Colonic mucosa (tissue), 4 donors: ENCODE results near the gene RIN3. TPM values are rescaled to one million over a fixed set of nuclear protein-coding genes. Genes with fewer than 3 reads are reported as not detected.
A peak's percentile ranks its signal among the peaks of the same experiment; 100 is the strongest.

ENCODE experiments used
- DNase-seq: peaks from one replicate; pipeline ENCODE4 v3.0.0-alpha.2; 2020
- H3K27ac ChIP-seq: fragments of 200-600 bp; one replicate; pipeline ENCODE4 v1.8.0; 2021
- H3K27me3 ChIP-seq: fragments of 200-600 bp; one replicate; pipeline ENCODE4 v1.8.0; 2021
- H3K36me3 ChIP-seq: fragments of 200-600 bp; one replicate; pipeline ENCODE4 v1.8.0; 2021
- H3K4me1 ChIP-seq: fragments of 200-600 bp; one replicate; pipeline ENCODE4 v1.8.0; 2021; ENCODE audit warnings: mild to moderate bottlenecking
- H3K4me3 ChIP-seq: fragments of 200-600 bp; one replicate; pipeline ENCODE4 v1.8.0; 2021
- H3K9ac ChIP-seq, 2 donors: one replicate each; pipeline ENCODE4 v1.7.0; 2013; ENCODE audit warnings: control low read depth in 2 of 2, low read depth in 2 of 2, low read length in 2 of 2
- H3K9me3 ChIP-seq: fragments of 200-600 bp; one replicate; pipeline ENCODE4 v1.8.0; 2021
- intact Hi-C: fragments of 100-400 bp; cut with DNase I; formaldehyde crosslinking; loops from one replicate; pipeline ENCODE4 v1.14.1; 2022
- total RNA-seq, 2 donors: library from RNA; stranded (reverse); fragmentation: NEBNext Ultra II Directional in 1 of 2; extraction: Animal tissue kit (Norgen Biotek cat#: 25700) in 1 of 2; gene quantifications; one replicate each; pipeline ENCODE4 v1.2.1, GENCODE V29; 2021
- TF ChIP-seq, protein P1 (sequence below): fragments of 200-600 bp; IDR thresholded peaks from one replicate; pipeline ENCODE4 v1.8.0; 2022; ENCODE audit warnings: antibody characterized with exemption, mild to moderate bottlenecking
- donor health status: healthy.
- donor health status: DM: no; HTN: no; CAD: no.
- donor health status: DM: no; HTN: no; CAD: no.

Gene RIN3
- total RNA-seq, 2 donors from 2014 or later = 18.4 to 23.2 TPM

DNA sequence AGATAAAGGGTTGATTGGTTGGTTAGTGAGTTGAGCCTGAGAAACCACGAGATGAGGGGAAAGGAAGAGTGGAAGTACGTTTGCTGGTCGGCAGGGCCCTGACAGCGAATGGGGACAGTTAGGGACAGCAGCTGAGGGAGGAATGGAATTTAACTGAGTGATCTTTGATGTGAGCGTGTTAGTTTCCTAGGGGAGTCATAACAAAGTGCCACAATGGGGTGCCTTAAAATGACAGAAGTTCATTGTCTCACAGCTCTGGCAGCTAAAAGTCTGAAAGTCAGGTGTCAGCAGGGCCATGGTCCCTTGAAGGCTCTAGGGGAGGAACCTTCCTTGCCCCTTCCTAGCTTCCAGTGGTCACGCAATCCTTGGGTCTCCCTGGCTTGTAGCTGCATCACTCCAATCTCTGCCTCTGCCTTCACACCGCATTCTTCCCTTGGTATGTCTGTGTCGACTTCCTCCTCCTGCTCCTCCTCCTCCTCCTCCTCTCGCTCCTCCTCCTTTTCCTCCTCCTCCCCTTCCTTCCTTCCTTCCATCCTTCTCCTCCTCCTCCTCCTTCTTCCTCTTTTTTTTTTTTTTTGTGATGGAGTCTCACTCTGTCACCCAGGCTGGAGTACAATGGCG, 26.0 kb upstream of the RIN3 start:
- no peak overlapping the region for H3K27ac ChIP-seq

DNA sequence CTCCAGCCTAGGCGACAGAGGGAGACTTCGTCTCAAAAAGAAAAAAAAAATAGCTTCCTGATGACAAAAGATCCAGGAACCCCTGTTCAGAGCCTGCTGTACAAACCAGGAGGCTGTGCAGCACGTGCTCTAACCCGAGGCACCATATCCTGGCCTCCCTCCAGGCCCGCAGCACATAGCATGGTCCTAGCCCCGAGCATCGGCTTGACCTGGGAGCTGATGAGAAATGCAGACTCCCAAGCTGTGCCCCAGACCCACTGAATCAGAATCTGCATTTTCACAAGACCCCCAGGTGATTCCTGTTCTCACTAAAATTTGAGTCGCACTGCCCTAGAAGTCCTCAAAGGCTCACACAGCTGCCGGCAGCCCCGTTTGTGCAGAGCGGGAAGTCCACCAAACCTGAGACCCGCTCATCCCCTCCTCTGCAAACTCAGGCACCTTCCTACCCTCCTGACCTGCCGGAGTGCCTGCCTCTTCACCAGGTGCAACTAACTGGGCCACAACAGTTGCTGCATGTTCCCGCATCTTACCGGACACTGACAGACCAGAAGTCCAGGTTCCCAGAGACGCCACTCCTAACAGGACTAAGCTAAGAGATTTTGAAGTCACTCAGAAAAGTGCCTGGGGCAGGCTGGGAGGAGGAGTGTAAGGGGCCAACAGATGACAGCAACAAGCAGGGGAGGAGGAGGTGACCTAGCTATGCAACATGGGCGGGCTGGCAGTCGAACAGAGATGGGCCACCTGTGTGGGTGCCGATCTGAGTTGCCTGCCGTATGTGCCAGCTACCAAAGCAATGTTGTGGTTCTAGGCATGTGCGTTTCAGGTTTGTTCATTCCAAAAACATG, 24.0 kb upstream of the RIN3 start:
- intact Hi-C loops = no loop called here
- Histone ChIP-seq H3K36me3 (no peaks in the 10 kb centered on the region), H3K27me3 (no peaks in the 10 kb centered on the region), H3K4me3 (no peak overlapping the region), H3K9me3 (no peaks in the 10 kb centered on the region), H3K9ac (no peak overlapping the region), H3K27ac (no peak overlapping the region), H3K4me1 (no peaks in the 10 kb centered on the region)
- DNase-seq = peak; percentile 16
- TF ChIP-seq, protein P1, sequence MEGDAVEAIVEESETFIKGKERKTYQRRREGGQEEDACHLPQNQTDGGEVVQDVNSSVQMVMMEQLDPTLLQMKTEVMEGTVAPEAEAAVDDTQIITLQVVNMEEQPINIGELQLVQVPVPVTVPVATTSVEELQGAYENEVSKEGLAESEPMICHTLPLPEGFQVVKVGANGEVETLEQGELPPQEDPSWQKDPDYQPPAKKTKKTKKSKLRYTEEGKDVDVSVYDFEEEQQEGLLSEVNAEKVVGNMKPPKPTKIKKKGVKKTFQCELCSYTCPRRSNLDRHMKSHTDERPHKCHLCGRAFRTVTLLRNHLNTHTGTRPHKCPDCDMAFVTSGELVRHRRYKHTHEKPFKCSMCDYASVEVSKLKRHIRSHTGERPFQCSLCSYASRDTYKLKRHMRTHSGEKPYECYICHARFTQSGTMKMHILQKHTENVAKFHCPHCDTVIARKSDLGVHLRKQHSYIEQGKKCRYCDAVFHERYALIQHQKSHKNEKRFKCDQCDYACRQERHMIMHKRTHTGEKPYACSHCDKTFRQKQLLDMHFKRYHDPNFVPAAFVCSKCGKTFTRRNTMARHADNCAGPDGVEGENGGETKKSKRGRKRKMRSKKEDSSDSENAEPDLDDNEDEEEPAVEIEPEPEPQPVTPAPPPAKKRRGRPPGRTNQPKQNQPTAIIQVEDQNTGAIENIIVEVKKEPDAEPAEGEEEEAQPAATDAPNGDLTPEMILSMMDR = no peak

More for the DNA sequence above, 26.0 kb upstream of the RIN3 start:
- intact Hi-C loops = no loop called here
- no peak overlapping the region for H3K4me3 ChIP-seq
- peak; percentile 14 for DNase-seq
- no peaks in the 10 kb centered on the region for H3K27me3 ChIP-seq
- no peaks in the 10 kb centered on the region for H3K9me3 ChIP-seq
- no peaks in the 10 kb centered on the region for H3K36me3 ChIP-seq
- no peaks in the 10 kb centered on the region for H3K4me1 ChIP-seq
- no peak overlapping the region for H3K9ac ChIP-seq
- TF ChIP-seq, protein P1 = no peak

DNA sequence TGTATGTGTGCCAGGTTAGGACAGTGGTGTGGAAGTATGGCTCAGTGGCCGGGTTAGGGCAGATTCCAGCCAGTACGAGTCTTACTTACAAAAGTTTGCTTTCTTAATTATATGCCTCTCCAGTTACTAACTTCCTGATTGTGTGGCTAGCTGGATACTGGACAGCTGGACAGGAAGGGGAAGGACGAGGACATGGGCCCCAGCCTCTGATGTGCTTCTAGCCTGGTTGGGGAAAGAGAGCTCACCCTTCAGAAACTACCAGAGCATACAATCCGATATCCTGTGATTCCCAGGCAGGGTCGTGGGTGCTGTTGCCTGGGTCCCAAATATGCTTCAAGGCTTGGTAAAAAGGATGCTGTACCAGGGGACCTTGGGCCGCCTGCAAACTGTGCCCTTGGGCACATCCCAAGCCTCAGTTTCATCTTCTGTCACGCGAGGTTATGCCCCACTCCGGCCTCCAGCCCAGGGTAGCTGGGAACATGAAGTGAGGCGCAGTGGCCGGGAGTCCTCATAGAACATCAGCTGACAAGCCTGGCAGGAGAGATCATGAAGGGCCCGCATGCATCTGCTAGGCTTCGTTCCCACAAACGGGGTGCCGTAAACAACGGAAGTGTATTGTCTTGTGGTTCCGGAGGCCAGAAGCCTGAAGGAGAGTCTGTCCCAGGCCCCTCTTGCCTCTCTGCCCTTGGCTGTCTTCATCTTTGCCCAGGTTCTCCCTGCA, 23.2 kb upstream of the RIN3 start:
- Histone ChIP-seq H3K4me3 (no peak overlapping the region), H3K27ac (no peak overlapping the region), H3K4me1 (no peaks in the 10 kb centered on the region), H3K36me3 (no peaks in the 10 kb centered on the region), H3K9ac (no peak overlapping the region), H3K9me3 (no peaks in the 10 kb centered on the region), H3K27me3 (no peaks in the 10 kb centered on the region)
- TF ChIP-seq, protein P1 = no peak
- intact Hi-C loops = no loop called here
- peak; percentile 10 for DNase-seq

DNA sequence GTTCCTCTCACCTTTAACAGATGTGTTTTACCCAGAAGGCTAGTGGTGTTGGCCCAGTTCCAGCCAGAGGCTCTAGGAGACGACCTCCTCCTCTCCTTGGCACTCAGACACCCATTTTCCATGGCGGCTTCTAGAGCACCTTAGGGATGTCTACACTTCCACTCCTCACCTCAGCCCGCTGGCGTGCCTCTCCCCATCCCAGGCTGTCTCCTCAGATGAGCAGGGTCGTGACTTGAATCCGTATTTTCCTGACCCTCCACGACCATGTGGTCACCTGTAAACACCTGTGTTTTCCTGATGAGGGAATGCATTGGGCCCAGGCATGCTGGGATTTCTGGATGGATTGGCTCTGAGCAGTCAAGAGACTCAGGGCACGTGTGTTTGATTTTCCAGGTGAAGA, 21.8 kb upstream of the RIN3 start:
- DNase-seq = peak; percentile 15
- no peak overlapping the region for H3K27ac ChIP-seq
- H3K9ac ChIP-seq = no peak overlapping the region
- H3K4me3 ChIP-seq = no peak overlapping the region
- TF ChIP-seq, protein P1 = no peak
- intact Hi-C loops = no loop called here
- H3K9me3 ChIP-seq = no peaks in the 10 kb centered on the region
- H3K36me3 ChIP-seq = no peaks in the 10 kb centered on the region
- no peaks in the 10 kb centered on the region for H3K27me3 ChIP-seq
- no peaks in the 10 kb centered on the region for H3K4me1 ChIP-seq

DNA sequence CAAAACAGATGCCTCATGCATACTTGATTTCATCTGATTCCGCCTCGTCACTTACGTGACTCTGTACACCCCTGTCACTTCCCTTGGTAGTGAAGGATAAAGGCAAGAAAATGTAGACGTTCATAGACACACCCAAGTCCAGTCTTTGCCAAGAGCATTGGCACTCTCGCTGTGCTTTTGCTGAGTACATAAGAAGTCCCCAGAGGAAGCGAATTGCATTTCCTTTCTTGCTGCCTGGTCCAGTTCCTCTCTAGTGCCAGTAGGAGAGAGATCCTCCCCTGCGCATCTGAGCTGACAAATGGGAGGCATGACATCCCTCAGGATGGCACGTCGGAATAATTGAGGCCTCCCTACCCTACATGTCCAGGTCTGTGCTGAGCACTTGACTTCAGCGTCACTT, 21.3 kb upstream of the RIN3 start:
- peak; percentile 18 for DNase-seq
- Histone ChIP-seq H3K27ac (no peak overlapping the region), H3K4me3 (no peak overlapping the region), H3K27me3 (no peaks in the 10 kb centered on the region), H3K9me3 (no peaks in the 10 kb centered on the region), H3K9ac (no peak overlapping the region), H3K36me3 (no peaks in the 10 kb centered on the region), H3K4me1 (no peaks in the 10 kb centered on the region)
- intact Hi-C loops = no loop called here
- TF ChIP-seq, protein P1 = no peak
